Activated gamma-delta T cell treated with Interleukin-2 at 50 U/mL for 16 hours (primary cell): ENCODE measurements around the gene DUS1L.

ENCODE experiments used
- DNase-seq: peaks from one replicate; pipeline ENCODE4 v3.0.0-alpha.2; 2020

The DUS1L gene

DNA sequence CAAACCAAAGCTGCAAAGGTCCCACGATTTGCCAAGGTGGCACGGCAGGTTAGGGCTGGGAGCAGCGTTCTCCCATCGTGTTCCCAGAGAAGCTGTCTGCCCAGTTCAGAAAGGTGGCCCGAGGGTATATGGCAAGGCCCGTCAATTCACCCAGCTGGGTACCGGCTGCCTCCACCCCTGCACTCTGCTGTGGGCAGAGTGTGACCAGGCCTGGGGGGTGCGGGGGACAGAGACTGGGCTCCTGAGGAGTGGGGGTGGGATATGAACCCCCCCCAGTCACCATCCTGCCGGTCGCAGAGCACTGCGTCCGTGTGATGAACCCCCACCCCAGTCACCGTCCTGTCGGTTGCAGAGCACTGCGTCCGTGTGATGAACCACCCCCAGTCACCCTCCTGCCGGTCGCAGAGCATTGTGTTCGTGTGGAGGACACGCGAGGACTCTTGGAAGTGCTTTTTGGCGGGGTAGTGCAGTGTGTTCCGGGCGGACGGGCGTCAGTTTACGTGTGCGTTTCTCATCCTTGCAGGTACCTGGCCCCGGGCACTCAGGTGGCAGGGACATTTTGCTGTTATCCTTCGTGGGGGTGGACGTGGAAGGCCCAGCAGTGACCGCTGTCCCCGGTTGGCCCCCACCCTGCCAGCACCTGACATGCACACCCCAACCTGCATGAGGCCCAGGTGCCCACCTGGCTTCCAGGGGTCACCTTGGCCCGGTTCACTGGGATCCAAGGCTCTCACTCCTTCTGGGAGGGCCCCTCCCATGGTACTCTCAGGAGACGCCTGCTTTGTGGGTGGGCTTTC is 35.1 kb upstream of the DUS1L start:
- no peak for DNase-seq

DNA sequence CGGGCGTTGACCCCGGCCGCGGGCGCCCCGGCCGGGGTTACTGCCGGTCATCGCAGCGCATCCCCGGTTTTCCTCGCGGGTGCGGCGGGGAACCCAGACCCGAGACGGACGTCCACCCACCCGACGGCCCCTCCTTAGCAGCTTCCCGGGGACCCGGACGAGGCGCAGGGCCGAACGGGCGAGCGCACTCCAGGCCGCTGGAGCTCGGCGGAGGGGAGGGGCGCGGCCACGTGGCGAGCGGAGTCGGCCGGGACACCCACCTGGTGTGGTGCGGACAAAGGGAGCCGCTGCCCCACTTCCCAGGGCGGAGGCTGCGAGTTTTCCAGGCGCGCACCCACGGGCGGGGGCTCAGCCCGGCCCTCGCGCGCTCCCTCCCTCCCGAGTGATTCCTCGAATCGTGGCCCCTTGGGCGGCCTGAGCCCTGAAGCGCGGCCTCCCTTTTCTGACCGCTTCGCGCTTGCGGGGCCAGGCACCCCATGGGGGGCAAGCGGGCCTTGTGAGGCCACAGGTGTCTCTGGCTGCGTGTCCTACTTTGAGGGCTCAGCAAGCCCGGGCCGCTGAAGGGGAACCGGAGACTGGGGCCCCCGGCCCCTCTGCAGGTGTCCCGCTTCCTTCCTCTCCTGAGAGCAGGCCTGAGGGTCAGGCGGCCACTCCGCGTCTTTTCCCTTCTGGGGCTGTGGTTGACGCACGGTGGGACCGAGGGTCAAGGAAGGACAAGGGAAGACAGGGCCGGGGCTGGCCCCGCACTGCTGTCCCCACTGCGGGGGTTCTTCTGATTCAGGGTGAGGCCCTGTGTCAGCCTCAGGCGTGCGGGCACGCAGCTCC is 33.5 kb upstream of the DUS1L start:
- no peak for DNase-seq

DNA sequence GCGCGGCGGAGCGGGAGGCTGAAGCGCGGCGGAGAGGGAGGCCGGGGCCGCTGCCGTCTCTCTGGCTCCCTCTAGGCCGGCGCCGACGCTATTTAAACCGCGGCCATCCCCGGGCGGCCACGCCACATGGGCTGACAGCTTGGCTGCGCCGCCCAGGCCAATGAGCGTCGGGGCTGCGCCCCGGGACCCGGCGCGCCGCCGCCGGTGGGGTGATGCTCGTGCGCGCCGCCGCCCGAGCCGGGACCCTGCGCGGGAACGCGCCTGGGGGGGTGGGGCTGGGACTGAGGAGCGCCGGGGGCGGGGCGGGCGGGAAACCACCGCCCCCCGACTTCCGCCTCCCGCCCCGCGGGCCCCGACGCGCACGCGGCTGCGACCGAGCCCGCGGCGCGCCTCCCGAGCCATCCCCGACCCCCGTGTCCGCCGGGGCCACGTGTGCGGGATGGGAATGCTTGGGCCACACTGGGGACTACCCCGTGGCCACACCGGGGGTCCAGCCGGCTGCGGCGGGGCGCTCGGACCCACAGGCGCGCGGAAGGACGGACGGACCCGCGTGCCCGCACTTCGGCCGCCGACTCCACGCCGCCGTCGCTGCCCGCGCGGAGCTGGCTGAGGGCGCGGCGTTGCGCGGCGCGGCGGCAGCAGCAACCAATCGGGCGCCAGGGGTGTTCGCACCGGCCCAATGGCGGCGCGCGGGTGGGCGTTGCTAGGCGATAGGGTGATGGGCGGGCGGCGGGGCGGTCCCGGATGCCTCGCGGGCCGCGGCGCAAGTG is 32.8 kb upstream of the DUS1L start, which contains the start of gene FASN:
Gene FASN (minus strand): TSS at position 68 of the 770 bp plus-strand sequence. CDS start 1,791 bp downstream, outside the sequence.
- DNase-seq = peak; percentile 90

DNA sequence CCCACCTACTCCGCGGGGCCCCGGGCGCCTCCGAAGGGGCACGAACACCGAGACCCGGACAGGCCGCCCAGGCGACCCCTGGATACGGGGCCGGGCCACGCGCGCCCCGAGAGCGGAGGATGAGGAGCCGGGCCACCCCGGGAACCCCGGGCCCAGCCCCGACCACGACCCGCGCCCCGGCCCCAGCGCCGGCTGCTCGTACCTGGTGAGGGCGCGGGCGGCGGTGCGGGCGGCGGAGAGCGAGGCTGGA is 32.2 kb upstream of the DUS1L start:
- DNase-seq = no peak

DNA sequence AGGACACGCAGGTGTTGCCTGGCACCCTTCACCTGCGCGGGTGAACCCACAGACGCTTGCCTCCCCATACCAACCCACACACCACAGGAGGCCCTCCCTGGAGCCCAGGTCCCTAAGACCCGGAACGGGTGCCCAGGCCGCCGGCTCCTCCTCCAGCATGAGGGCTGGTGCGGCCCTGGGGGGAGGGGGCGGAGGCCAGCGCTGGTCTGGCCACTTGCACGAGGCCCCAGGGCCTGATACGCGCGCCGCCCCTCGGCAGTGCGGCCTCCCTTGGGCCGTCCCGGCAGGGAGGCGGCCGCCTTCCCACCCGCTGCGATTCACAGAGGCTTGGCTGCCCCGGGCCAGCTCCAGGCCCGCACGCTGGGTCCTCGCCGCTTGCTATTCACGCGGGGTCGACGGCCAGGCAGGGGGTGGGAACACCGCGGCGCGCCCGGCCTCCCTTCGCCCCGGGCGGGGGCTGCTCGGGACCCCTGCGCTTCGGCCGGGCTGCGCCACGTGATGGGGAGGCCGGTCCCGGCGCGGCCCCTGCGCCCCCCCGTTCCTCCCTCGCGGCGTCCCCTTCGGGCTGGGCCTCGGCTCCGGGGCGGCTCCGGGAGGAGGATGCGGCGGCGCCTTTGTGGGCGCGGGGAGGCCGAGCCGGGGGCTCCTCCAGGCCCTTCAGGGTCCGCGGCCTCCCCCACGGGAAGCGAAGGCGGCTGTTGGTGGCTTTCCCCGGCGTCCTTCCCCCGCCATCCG is 31.7 kb upstream of the DUS1L start:
- peak; percentile 23 for DNase-seq

DNA sequence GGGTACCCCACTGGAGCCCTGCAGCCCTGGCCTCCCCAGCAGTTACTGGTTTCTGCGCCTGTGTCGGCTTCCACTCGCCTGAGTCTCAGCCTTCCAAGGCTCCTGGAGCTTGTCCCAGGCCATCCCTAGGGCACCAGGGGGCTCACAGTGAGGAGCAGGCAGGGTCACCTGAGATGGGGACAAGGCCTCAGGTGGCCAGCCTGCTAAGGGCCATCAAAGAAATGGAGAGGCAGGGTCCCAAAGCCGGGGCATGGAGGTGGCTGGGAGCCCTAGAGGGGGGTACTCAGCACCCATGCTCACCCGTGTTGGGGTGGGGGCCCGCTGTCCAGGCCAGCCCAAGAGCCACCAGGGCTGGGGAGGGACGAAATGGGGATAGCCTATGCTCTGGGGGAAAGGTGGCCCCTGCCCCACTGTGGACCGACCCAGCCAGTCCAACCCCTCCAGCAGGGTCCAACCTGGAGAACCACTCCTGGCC is 31.1 kb upstream of the DUS1L start:
- no peak for DNase-seq

DNA sequence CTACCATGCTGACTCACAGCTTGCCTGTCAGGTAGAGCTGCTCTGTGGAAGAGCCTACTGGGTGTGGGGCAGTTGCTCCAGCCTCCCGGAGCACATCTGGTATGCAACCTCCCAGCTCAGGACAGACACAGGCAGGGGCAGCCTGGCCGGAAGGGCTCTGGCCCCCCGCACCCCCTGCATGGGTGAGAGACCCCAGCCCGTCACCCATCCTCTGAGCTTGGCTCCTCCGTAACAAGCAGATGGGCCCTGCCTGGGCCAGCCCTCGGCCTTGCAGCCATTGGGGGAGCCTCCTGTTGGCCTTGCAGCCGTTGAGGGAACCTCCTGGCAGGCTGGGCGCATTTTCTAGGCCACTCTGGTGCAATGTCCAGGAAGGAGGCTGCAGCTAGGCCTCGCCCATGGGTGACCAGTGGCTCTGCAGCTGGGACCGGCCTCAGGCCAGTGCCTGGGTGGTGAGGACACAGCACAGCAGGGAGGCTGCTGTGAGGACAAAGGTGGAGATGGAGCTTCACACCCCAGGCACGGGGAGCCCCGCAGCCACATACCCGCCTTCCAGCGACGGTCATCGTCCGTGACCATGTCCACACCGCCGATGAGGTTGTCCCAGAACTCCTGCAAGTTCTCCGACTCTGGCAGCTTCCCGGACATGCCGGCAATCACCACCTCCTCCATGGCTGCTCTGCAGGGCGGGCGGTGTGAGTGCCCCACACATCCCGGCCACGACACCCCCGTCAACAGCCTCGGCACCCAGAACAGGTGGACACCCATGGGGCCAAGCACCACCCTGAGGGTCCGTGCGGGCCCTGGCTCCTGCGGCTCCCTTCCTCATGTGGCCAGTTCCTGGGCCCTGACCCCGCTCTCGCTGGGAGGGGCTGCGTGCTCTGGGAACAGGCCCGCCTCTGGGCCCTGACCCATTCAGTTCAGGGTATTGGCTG is 30.4 kb upstream of the DUS1L start:
- DNase-seq = no peak

DNA sequence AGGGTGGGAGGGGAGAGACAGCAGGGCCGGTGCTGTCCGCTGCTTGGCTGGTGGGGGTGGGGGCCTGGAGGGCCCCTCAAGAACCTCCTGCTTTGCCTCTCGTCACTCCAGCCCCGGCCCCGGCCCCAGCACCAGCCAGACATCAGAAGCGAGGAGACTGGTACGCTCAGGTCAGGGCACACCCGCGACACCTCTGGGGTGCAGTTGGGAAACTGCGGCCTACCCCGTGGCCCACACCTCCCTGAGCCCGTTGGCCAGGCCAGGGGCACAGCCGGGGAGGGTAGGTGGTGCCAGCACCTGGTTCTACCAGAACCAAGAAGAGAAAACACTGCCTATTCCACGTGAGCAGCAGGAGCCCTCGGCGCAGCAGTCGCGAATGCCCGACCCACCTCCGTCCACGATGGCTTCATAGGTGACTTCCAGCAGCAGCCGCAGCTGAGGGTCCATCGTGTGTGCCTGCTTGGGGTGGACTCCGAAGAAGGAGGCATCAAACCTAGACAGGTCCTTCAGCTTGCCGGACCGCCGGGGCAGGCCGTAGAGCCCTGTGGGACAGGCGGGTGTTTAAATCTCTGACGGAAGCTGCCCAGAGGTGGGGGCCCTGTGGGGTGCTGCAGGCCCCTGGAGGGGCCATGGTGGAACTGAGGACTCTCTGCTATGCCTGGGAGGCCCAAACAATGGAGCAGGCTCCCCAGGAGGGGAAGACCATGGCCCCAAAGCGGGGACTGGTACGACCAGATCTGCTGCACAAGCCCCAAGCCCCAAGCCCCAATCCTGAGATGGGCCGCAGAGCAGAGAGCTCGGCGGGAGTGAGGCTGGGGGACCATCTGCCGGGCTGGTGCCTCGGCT is 29.6 kb upstream of the DUS1L start:
- DNase-seq = no peak

DNA sequence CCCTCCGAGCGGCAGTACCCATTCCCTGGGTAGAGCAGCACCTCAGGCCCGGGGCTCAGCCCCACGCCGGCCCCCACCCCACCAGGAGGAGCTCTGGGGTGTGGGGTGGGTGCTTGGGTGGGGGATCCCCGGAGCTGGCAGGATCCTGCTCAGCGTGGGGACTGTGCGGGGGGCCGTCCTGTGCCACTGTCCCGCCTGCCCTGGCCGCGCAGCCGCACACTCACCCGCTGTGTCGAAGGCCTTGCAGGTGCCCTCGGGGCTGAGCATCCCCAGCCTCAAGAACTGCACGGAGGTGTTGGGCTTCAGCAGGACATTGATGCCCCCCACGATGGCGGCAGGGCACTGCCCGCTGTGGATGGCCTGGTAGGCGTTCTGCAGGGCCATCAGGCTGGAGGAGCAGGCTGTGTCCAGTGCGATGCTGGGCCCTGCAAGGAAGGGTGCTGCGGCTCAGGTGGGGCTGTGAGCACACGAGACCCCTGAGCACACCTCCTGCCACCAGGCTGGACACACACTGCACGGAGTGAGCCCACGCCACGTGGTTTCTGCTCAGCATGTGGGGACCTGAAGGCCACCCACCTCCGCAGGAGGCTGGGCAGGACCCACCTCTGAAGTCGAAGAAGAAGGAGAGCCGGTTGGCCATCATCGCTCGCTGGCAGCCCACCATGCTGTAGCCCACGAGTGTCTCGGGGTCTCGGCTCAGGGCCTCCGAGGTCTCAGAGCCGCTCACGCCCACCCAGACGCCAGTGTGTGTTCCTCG is 27.6 kb upstream of the DUS1L start:
- no peak for DNase-seq

DNA sequence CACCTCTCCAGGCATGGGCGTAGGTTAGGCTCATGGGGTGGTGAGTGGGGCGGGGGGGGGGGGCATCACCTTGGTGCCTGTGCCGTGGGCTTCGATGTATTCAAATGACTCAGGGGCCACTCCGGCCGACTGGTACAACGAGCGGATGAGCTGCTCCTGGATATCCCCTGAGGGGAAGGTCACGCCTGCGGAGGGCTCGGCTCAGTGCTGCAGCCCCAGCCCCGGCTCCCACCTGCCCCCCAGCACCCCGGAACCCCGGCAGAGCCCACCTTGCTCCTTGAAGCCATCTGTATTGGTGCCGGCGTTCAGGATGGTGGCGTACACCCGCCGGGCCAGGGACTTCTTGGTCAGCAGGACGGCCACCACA is 27.0 kb upstream of the DUS1L start:
- DNase-seq = no peak

DNA sequence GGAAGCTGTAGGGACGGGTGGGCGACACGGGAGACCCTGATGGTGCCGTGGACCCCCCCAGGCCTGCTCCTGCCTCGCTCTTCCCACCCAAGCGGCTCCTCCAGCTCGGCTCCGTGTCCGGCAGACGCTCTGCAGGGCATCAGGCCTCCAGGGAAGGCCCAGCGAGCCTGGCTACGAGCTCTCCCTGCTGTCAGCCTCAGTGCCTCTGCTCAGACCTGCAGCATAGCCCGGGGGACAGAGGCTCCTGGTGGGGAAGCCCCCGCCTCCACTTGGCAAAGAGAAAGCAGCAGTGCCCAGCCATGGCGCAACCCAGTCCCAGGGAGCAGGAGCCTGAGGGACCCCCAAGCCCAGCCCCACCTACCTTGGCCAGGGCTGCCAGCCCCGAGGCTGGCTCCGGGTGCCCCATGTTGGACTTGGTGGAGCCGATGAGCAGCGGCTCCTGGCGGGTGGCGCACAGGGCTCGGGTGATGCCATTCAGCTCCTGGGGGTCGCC is 26.5 kb upstream of the DUS1L start:
- no peak for DNase-seq

DNA sequence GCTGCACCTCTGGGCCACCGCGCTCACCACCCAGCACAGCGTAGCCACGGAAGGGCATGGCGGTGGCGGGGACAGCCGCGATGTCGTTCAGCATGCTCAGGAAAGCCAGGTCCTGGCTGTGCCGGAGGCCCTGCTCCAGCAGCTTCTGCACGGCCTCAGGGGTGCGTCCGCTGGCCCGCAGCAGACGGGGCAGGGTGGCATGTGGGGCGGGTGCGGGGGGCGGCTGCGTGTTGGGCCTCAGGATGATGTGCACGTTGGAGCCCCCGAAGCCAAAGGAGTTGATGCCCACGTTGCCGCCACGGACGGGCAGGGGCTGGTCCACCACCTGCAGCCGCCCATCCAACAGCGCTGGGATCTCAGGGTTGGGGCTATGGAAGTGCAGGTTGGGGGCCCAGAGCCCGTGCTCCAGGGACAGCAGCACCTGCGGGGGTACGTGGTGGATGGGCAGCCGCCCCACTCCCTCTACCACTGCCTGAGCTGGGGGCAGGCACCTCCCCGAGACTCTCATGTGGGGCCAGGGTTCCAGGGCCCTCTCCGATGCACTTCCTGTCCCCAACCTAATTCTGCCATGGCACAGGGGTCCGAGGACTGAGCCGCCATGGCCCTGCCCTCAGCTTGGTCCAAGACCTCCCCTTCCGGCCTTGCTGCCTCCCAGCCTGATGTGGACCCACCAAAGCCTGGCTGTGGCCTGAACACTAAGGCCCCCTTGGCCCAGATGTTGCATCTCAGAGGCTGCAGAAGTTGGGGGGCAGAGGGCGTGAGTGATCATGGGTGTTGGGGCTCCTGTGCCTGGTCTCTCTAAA is 25.9 kb upstream of the DUS1L start:
- DNase-seq = no peak

DNA sequence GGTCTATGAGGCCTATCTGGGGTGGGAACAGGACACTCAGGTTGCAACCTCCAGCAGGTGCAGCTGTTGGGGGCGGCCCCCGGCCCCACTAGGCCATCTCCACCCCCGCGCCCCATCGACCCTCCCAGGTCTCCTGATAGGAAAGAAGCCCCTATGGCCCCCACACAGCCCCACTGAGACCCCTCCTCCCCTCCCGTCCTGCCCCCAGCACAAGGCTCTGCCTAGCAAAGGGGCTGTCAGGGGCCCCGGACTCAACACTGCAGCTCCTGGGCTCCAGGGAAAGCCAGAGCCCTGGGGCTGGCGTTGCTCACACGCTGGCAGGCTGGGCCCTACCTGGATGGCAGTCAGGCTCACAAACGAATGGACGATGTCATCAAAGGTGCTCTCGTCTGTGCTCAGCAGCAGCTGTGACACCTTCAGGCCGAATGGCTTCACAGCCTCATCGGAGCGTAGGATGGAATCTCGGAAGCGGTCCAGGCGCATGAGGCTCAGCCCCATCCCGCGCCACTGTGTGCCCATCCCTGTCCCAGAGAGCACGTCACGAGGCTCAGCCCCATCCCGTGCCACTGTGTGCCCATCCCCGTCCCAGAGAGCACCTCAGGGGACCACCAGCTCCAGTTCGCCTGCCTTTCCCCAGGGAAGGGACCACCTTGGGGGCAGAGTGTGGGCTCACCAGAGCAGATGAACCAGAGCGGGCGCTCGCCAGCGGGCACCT is 25.1 kb upstream of the DUS1L start:
- no peak for DNase-seq

DNA sequence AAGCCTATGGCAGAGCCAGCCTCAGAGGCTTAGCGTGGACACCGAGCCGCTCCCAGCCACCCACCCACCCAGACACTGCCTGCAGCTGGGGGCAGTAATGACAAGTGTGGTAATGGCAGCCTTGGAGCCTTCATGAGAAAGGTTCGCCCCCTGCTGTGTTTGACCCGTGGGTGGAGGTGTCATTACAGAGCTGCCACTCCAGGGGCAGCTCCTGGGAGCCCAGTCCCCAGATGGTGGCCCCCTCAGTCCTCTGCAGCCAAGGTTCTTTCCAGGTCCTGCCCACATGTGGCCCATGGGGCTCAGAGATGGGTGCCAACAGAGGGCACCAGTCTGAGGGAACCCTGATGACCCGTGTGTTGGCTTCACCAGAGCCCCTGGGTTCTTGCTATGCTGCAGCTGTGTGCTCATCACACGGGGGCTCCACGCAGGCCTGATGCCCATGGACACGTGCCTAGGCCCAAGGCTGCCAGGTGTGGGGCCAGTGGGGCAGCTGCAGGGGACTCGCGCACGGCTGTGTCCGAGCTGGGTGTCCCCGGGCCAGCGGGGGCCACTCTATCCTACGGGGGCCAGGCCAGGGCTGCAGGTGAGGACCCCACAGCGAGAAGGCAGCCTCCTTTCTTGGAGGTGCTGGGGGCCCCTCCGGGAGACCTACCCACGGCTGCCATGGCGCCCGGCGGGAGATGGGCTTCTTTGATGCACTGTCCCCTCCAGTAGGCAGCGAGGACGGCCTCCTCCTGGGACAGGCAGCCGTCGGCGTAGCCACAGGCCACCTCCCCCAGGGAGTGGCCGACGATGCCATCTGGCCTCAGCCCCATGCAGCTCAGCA is 24.3 kb upstream of the DUS1L start:
- DNase-seq = no peak

DNA sequence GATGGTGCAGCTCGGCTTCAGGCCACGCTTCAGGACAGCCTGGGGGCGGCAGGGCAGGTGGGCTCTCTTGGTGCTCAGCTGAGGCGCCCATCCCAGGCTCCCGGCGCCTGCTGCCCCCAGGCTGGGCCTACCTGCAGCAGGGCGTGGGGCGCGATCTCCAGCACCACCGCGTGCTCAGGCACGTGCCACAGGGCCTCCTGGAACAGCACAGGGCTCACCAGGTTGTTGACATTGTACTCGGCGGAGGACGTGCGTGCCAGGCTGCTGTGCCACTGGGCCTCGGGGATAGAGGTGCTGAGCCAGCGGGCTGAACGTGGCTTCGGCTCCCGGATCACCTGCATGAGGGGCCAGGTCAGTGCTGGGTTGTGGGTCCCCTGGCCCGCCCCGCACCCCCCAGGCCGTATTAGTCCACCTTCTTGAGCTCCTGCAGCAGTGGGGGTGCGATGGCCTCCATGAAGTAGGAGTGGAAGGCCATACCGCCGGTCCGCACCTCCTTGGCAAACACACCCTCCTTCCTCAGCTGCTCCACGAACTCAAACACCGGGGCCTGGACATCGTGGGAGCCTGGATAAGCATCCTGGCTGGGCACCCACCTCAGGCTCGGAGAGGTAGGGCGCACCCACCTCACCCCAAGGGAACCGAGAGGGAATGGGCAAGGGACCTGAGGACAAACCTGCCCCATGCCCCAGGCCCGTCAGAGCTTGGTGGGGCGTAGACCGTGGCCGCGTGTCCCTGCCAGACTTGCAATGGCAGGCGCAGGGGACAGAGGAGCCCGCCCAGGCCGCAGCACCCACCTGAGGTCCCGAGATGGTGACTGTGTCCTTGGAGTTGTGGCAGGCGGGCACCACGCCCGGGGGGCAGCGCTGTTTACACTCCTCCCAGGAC is 23.5 kb upstream of the DUS1L start:
- DNase-seq = no peak
